GM19240 (cell line): ENCODE results near the gene STRADA.
"Not testable (repeated sequence)": the region's sequence is repeated elsewhere in the genome, so short reads cannot be mapped to it uniquely, and the experiment has no call there.

ENCODE experiments used
- DNase-seq: peaks from one replicate; pipeline ENCODE4 v3.0.0; 2011; ENCODE audit warnings: low spot score; ENCODE audit not compliant: insufficient read length

Gene STRADA

DNA sequence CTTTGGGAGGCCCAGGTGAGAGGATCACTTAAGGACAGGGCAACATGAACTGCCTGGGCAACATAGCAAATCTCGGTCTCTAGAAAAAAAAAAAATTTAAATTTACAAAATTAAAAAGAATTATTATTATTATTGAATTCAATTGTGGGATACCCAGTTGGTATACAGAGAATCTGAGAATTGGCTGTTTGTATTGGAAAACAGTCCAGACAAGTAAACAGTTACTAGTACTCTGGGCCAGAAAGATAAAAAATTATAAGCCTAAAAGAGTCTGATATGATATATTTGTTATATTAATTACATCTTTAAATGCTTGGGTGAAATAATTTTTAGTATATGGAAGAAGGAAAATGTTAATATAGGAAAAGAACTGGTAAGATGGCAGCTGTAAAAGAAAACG lies 16.8 kb upstream of the STRADA start:
- no peak for DNase-seq

DNA sequence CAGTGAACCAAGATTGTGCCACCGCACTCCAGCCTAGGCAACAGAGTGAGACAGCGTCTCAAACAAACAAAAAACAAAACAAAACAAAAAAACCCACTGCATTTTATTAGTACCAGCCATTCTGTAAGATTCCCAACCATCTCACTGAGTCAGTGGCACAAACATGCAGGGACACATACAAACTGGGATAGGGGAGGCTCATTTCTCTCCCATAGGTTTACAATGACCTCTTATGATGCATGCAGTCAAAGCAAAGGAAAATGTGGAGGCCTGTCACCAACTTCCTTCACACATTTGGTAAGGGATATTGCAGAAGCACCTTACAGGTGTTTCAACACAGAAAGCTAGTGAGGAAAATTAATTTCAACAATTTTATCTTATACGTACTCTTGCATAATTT lies 12.4 kb upstream of the STRADA start:
- DNase-seq, result no peak

- DNase-seq, result no peak
Measured at GRCh38 chr17:63753215-63753614, 11.6 kb upstream of the STRADA start.

- no peak for DNase-seq
Measured at GRCh38 chr17:63752707-63753106, 11.1 kb upstream of the STRADA start.

GRCh38 chr17:63751806-63752205 lies 10.2 kb upstream of the STRADA start:
- DNase-seq, result no peak

DNA sequence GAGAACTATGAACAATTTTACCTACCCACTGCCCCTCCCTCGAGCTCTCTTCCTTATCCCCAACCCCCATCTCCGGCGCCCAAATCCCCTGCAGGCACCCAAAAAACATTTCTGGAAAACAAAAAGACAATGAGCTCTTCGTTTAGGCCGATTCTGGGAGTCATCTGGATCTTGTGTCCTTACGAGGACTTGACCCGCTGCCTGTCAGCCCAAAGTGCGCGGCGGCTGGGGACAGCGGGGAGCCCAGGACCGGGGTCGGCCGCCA lies 524 bp downstream of the STRADA start:
- no peak for DNase-seq

DNA sequence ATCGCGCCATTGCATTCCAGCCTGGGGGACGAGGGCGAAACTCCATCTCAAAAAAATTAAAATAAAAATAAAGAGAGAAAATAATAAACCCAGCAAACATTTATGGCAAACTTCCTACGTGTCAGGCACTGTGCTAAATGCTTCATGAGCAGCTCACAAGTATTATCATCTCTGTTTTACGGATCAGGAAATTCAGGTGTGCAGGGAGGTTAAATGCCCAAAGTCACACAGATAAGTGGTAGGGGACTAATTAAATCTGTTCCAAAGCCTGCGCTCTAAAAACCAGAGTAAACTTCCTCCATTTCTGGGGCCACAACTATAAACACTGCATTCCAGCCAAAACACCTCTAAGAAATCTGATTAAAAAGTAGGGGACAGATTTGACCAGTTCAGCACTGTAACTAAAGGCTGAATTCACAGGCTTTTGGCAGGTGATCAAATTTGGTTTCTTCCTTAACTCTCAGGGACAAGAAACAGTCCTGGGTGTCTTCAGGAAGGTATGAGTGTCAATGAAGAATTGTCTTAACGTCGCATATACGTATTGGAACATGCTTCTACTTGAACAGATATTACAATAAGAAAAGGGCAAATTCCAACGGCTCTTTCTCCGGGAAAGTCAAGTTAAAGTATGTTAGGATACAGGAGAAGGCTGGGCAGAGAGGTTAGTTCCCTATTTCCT lies 996 bp downstream of the STRADA start:
- no peak for DNase-seq

DNA sequence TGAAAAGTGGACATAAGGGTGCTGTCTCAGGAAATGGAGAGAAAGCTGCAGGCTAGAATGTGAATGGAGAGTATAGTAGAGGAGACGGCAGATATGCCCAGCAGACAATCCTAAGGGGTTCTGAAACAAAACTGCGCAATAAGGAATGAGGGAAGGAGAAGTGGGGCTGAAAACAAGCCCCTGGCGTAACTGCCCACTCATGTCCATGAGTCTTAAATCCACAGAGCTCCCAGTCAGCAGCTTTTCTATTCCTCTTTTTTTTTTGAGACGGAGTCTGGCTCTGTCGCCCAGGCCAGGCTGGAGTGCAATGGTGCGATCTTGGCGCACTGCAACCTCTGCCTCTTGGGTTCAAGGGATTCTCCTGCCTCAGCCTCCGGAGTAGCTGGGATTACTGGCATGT lies 5.9 kb downstream of the STRADA start:
- DNase-seq, result no peak

GRCh38 chr17:63722403-63722802 lies 19.2 kb downstream of the STRADA start:
- DNase-seq, result no peak

DNA sequence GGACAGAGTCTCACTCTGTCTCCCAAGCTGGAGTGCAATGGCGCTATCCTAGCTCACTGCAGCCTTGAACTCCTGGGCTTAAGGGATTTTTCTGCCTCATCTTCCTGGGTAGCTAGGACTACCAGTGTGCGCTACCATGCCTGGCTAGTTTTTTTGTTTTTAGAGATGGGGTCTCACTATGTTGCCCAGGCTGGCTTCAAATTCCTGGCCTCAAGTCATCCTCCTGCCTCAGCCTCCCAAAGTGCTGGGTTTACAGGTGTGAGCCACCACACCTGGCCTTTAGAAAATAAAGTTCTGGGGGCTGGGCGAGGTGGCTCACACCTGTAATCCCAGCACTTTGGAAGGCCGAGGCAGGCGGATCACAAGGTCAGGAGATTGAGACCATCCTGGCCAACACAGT lies 21.4 kb downstream of the STRADA start:
- DNase-seq, result not testable (repeated sequence)

DNA sequence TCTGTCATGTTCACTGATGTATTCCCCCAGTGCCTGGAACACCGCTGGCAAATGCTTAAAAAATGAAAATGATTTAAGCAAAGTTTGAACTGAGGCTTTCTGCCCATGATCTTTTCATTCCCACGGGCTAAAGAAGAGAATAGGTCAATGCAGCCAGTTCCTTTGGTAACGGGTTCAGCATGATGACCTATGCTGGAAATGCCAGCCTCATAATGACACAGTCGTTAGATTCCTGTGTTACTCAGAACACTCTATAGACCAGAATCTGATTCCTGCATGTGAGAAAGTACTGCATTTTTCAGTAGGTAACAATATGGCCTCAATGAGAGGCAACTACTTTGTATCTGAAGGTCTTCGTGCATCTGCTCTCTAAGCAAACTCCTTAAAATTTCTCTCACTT lies 22.6 kb downstream of the STRADA start:
- DNase-seq, result no peak

GRCh38 chr17:63716426-63716825 lies 25.2 kb downstream of the STRADA start:
- DNase-seq, result no peak

DNA sequence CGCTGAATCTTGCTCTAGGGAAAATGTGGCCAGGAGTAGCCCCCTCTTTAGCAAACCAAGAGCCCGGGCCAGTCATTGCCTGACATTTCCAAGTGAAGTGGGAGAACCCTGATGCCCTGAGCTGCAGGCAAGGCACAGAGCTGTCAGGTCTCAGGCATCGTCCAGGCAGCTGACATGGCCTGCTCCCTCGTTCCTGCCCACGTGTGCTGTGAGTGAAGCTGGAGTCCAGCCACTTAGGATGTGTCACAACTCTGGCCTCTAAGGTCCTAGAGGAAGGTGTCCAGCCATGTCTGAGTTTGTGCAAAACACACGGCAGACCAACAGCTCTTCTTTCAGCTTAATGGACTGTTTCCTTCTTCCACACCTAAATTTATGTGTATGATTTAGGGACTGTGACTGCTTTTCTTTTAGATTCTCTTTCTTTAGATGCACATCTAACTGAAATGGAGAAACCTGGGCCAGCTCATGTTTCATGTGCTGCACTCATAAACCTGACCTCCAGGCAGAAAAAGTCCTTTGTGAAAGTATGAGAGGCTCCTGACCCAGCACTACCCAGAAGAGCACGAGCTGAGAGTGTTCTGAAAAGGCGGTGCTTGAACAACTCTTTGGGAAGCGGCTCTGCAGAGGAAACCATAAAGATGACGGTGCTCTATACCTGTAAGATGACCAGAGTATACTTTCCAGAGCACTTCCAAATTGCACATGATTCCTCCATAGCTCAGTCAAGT lies 26.9 kb downstream of the STRADA start:
- no peak for DNase-seq

- DNase-seq, result no peak
Measured at GRCh38 chr17:63709110-63709509, 32.5 kb downstream of the STRADA start.

GRCh38 chr17:63707151-63707550 lies 34.4 kb downstream of the STRADA start:
- DNase-seq, result no peak

DNA sequence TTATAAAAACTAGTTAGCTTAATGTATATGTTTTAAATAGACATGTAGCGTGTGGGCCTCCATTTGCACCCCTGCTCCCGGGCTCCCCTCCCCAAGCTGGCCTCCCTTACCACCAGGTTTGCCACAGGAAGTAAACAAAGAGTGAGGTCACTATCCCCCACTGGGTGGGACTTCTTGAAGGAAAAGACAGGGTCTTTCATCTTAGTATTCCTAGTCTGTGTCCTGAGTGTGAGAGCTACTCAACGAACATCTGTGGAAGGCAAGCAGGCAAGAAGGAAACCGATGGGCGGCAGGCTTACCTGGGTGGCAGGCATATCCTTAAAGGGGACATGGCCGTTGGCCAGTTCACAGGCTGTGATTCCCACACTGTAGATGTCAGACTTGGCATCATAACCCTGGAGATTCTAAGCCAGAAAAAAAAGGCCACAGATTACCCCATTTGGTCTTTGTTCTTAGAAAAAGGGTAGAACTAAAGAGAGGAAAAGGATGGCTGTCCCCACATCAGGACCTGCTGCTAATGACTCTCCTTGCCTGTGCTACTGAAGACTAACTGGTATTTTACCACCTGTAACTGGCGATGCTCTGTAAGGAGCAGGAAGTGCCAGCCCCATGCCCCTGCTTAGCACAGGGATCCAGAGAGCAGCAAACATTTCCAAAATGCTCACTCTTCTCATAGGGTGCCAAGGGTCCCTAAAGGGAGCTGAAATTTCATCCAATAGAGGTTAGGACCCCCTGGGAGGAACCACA lies 35.1 kb downstream of the STRADA start:
- DNase-seq, result no peak

GRCh38 chr17:63705657-63706056 lies 35.9 kb downstream of the STRADA start:
- DNase-seq, result no peak

GRCh38 chr17:63704836-63705235 lies 36.8 kb downstream of the STRADA start:
- no peak for DNase-seq

GRCh38 chr17:63704259-63704576 lies 37.4 kb downstream of the STRADA start:
- no peak for DNase-seq

- no peak for DNase-seq
Measured at GRCh38 chr17:63703556-63704258, 37.9 kb downstream of the STRADA start.

GRCh38 chr17:63703029-63703428 lies 38.6 kb downstream of the STRADA start:
- DNase-seq, result no peak

- DNase-seq, result no peak
Measured at GRCh38 chr17:63702721-63703015, 38.9 kb downstream of the STRADA start.
